ENCODE data around the gene NBAS.

The NBAS gene

GRCh38 chr2:15560988-15561573, at the start of gene NBAS:
TSS of gene NBAS (minus strand) at chr2:15561334. CDS start at chr2:15561304, 30 bp downstream.
- no peak for TF ChIP-seq CTCF (IDR thresholded peaks at IDR 0.05; ENCODE audit: borderline replicate concordance, insufficient read depth, low read depth, low read length)
- peak within 1 kb of the TSS; percentile 81 for H3K4me3 ChIP-seq (ENCODE audit: low read depth, low read length)

- TF ChIP-seq CTCF (IDR thresholded peaks at IDR 0.05; ENCODE audit: borderline replicate concordance, insufficient read depth, low read depth, low read length) = no peak
- H3K4me3 ChIP-seq (ENCODE audit: low read depth, low read length) = no peak overlapping the region
Measured at GRCh38 chr2:15610430-15610952, 49.4 kb upstream of the NBAS start.

GRCh38 chr2:15609341-15610042, 48.4 kb upstream of the NBAS start:
- TF ChIP-seq CTCF (IDR thresholded peaks at IDR 0.05; ENCODE audit: borderline replicate concordance, insufficient read depth, low read depth, low read length) = no peak
- no peak overlapping the region for H3K4me3 ChIP-seq (ENCODE audit: low read depth, low read length)

GRCh38 chr2:15608392-15608761, 47.2 kb upstream of the NBAS start:
- no peak for TF ChIP-seq CTCF (IDR thresholded peaks at IDR 0.05; ENCODE audit: borderline replicate concordance, insufficient read depth, low read depth, low read length)
- H3K4me3 ChIP-seq (ENCODE audit: low read depth, low read length) = no peak overlapping the region

- H3K4me3 ChIP-seq (ENCODE audit: low read depth, low read length) = no peak overlapping the region
- no peak for TF ChIP-seq CTCF (IDR thresholded peaks at IDR 0.05; ENCODE audit: borderline replicate concordance, insufficient read depth, low read depth, low read length)
Measured at GRCh38 chr2:15607709-15608391, 46.7 kb upstream of the NBAS start.

- TF ChIP-seq CTCF (IDR thresholded peaks at IDR 0.05; ENCODE audit: borderline replicate concordance, insufficient read depth, low read depth, low read length) = no peak
- no peak overlapping the region for H3K4me3 ChIP-seq (ENCODE audit: low read depth, low read length)
Measured at GRCh38 chr2:15606481-15607441, 45.6 kb upstream of the NBAS start.

Measured in GM12875 (cell line).